HepG2 (cell line): ENCODE measurements around the gene ANK3. TPM values are rescaled to one million over a fixed set of nuclear protein-coding genes. Genes with fewer than 3 reads are reported as not detected.
A peak's percentile ranks its signal among the peaks of the same experiment; 100 is the strongest.

Source experiments
- ATAC-seq: fragments of 200-7000 bp; cut with Tn5 transposase; 3 replicates; pipeline ENCODE4 v1.9.1; 2020; ENCODE audit warnings: mild to moderate bottlenecking, moderate library complexity
- BruUV-seq: library from RNA; stranded (reverse); fragments of 400-500 nt; replicated peaks from 2 replicates; lab custom pipeline; 2021; lab: Mats Ljungman, UMichigan
- CTCF ChIA-PET: fragments of 300-600 bp; formaldehyde crosslinking; extraction: SDS; loops from one replicate; lab custom pipeline; 2021; ENCODE audit warnings: low total read pairs, inconsistent platforms, low intra/inter-chr PET ratio; lab: Yijun Ruan, JAX
- POLR2A ChIA-PET: fragments of 350-600 bp; sonication (Branson Sonifier 250); formaldehyde crosslinking; loops from one replicate; lab custom pipeline; 2020; ENCODE audit warnings: antibody characterized with exemption, inconsistent platforms; lab: Yijun Ruan, JAX
- DNase-seq: peaks from one replicate; pipeline ENCODE4 v3.0.0-alpha.2; 2015; ENCODE audit warnings: low spot score
- FAIRE-seq: peaks from 3 replicates; lab custom pipeline; 2011; peaks lifted over from hg19 to GRCh38; lab: Jason Lieb, UNC
- H2AFZ ChIP-seq: one replicate; pipeline ENCODE4 v1.6.1; 2011; ENCODE audit warnings: low read length, inconsistent platforms
- H3K27ac ChIP-seq: fragments of 300-600 bp; 3 replicates; pipeline ENCODE4 v1.8.0; 2011; ENCODE audit warnings: mixed run types, mild to moderate bottlenecking, mixed read lengths, low read length, inconsistent platforms; ENCODE audit not compliant: insufficient read depth; ENCODE audit errors: extremely low read length
- H3K27me3 ChIP-seq, 2 experiments: fragments of 200-600 bp in 1 of 2; 2 replicates in 1 of 2; 3 replicates in 1 of 2; pipeline versions ENCODE4 v1.6.0 to v1.8.0; 2011; ENCODE audit warnings: low read length in 2 of 2, mild to moderate bottlenecking in 2 of 2, moderate library complexity in 2 of 2, inconsistent platforms in 1 of 2; ENCODE audit not compliant: insufficient read depth in 2 of 2, control insufficient read depth in 1 of 2
- H3K36me3 ChIP-seq, 2 experiments: fragments of 200-600 bp in 1 of 2; replicated peaks in 1 of 2; 2 replicates in 1 of 2; 3 replicates in 1 of 2; pipeline versions ENCODE4 v1.5.1 to v1.8.0; 2011; ENCODE audit warnings: low read length in 2 of 2, inconsistent platforms in 1 of 2; ENCODE audit not compliant: insufficient read depth in 2 of 2, control insufficient read depth in 1 of 2
- H3K4me1 ChIP-seq: 2 replicates; pipeline ENCODE4 v1.5.1; 2012; ENCODE audit warnings: low read length, inconsistent platforms; ENCODE audit not compliant: insufficient read depth
- H3K4me2 ChIP-seq: 2 replicates; pipeline ENCODE4 v1.6.0; 2011; ENCODE audit warnings: low read depth, low read length, inconsistent platforms
- H3K4me3 ChIP-seq, 3 experiments: fragments of 200-600 bp in 1 of 3; sonication (generic), shearing (Covaris generic) in 1 of 3; replicated peaks in 1 of 3; 2 replicates each; pipeline ENCODE4 v1.5.1; 2011 to 2016; ENCODE audit warnings: low read length in 3 of 3, inconsistent platforms in 2 of 3, low read depth in 2 of 3, mild to moderate bottlenecking in 2 of 3, control low read depth in 1 of 3, mixed read lengths in 1 of 3; ENCODE audit not compliant: insufficient read depth in 1 of 3
- H3K79me2 ChIP-seq: one replicate; pipeline ENCODE4 v1.6.1; 2011; ENCODE audit warnings: low read length, inconsistent platforms; ENCODE audit not compliant: insufficient read depth
- H3K9ac ChIP-seq: 2 replicates; pipeline ENCODE4 v1.6.0; 2011; ENCODE audit warnings: mild to moderate bottlenecking, low read depth, low read length, inconsistent platforms; ENCODE audit not compliant: insufficient read depth
- H3K9me3 ChIP-seq: 2 replicates; pipeline ENCODE4 v1.5.1; 2012; ENCODE audit warnings: mild to moderate bottlenecking, low read length
- H4K20me1 ChIP-seq: 2 replicates; pipeline ENCODE4 v1.6.0; 2011; ENCODE audit warnings: inconsistent platforms, mild to moderate bottlenecking, low read length, moderate library complexity; ENCODE audit not compliant: insufficient read depth
- GLI4 ChIP-seq: sonication (generic); formaldehyde crosslinking; IDR thresholded peaks from 2 replicates; pipeline ENCODE4 v1.5.1; 2020; ENCODE audit warnings: missing genetic modification reagents, mild to moderate bottlenecking, moderate library complexity, borderline replicate concordance
- MAF1 ChIP-seq: sonication (generic); formaldehyde crosslinking; IDR thresholded peaks from 2 replicates; pipeline ENCODE4 v1.5.0; 2020; ENCODE audit warnings: missing genetic modification reagents, borderline replicate concordance
- MAFK ChIP-seq, 2 experiments: IDR thresholded peaks in 1 of 2; conservative IDR thresholded peaks in 1 of 2; 2 replicates each; pipeline ENCODE4 v1.6.1; 2011; ENCODE audit warnings: improper control_type of control experiment in 2 of 2, low read length in 2 of 2
- MATR3 ChIP-seq: sonication (generic); formaldehyde crosslinking; IDR thresholded peaks from 2 replicates; pipeline ENCODE4 v1.4.0; 2020; ENCODE audit warnings: missing genetic modification reagents
- NCOA2 ChIP-seq: sonication (generic); formaldehyde crosslinking; IDR thresholded peaks from 2 replicates; pipeline ENCODE4 v1.8.0; 2022; ENCODE audit warnings: inconsistent platforms
- SOX5 ChIP-seq: IDR thresholded peaks from 2 replicates; pipeline ENCODE4 v1.6.1; 2016; ENCODE audit warnings: borderline replicate concordance
- ZBTB21 ChIP-seq: sonication (generic); formaldehyde crosslinking; IDR thresholded peaks from 2 replicates; pipeline ENCODE4 v1.4.0; 2020; ENCODE audit warnings: missing genetic modification reagents
- ZNF354B ChIP-seq: sonication (generic); formaldehyde crosslinking; IDR thresholded peaks from 2 replicates; pipeline ENCODE4 v1.8.0; 2022; ENCODE audit warnings: mild to moderate bottlenecking, missing genetic modification reagents
- ZNF619 ChIP-seq: sonication (generic); formaldehyde crosslinking; IDR thresholded peaks from 2 replicates; pipeline ENCODE4 v1.4.0; 2020; ENCODE audit warnings: mild to moderate bottlenecking, missing genetic modification reagents
- WGBS: methylation state at CpG from one replicate; pipeline ENCODE4 v1.1.6; 2017; ENCODE audit warnings: low lambda C conversion rate; 5-methylcytosine and 5-hydroxymethylcytosine counted together
- in situ Hi-C: cut with HindIII; loops from 2 replicates; pipeline ENCODE4 v1.10.0; 2017; ENCODE audit warnings: low pct_unique_long_range_greater_than_20kb; ENCODE audit not compliant: extremely low pct_ligation_motif_present
- intact Hi-C: fragments of 100-400 bp; cut with micrococcal nuclease; formaldehyde crosslinking; loops from one replicate; pipeline ENCODE4 v1.10.0; 2022; ENCODE audit not compliant: unreplicated experiment
- polyA plus RNA-seq, 8 experiments: library from polyadenylated mRNA; depleted of rRNA in 3 of 8; stranded (reverse) in 7 of 8; unstranded in 1 of 8; fragments of >200 nt; fragmentation: Illumina TruSeq in 4 of 8; extraction: Trizol in 4 of 8; gene quantifications; 2 replicates each; pipeline versions ENCODE4 v1.2.1 to v1.2.3, GENCODE V29; 2011 to 2016; ENCODE audit warnings: low read depth in 4 of 8, missing spikeins in 1 of 8, mixed read lengths in 1 of 8; ENCODE audit not compliant: insufficient read depth in 1 of 8
- total RNA-seq, 5 experiments: library from RNA; depleted of rRNA; stranded (reverse); fragments of >200 nt; fragmentation: Illumina TruSeq; extraction: Trizol; gene quantifications; 2 replicates each; pipeline ENCODE4 v1.2.3, GENCODE V29; 2016; ENCODE audit warnings: low read depth in 1 of 5
- TF ChIP-seq, protein P1 (sequence below): sonication (generic); formaldehyde crosslinking; IDR thresholded peaks from 2 replicates; pipeline ENCODE4 v1.4.0; 2020; ENCODE audit warnings: missing genetic modification reagents
- TF ChIP-seq, protein P2 (sequence below): sonication (generic); formaldehyde crosslinking; IDR thresholded peaks from 2 replicates; pipeline ENCODE4 v1.5.0; 2020; ENCODE audit warnings: mild to moderate bottlenecking, missing genetic modification reagents

The ANK3 gene
- total and polyA plus RNA-seq, 2 of the 13 experiments (the other 11 are each of a cell fraction or from before 2014, with no cell fraction given): not detected

- Histone ChIP-seq H3K79me2 (no peaks in the 10 kb centered on the region), H3K4me1 (no peaks in the 10 kb centered on the region), H3K4me3 (no peak overlapping the region), H3K27ac (no peak overlapping the region), H2AFZ (no peak overlapping the region), H3K4me2 (no peak overlapping the region), H3K9me3 (no peaks in the 10 kb centered on the region), H3K27me3 (no peaks in the 10 kb centered on the region), H3K36me3 (no peaks in the 10 kb centered on the region), H4K20me1 (no peaks in the 10 kb centered on the region), H3K9ac (no peak overlapping the region)
- DNase-seq (no peak), ATAC-seq (no peak), FAIRE-seq (no peak)
- POLR2A ChIA-PET: no interaction called here
- intact Hi-C loops: no loop called here
- WGBS: 3% methylated on average over 2 of the region's 2 CpGs
- CTCF ChIA-PET: no interaction called here
- no peak for TF ChIP-seq GLI4 (CRISPR knock-in tag)
- peak in 1 of 2 experiments; percentile 33; a peak in 1 of 4 replicates for TF ChIP-seq MAFK (conservative IDR thresholded peaks at IDR 0.05 in 1 of 2, IDR thresholded peaks at IDR 0.05 in 1 of 2; ENCODE audit: low read length in 2 of 2)
- TF ChIP-seq ZNF619: no peak
- no TSS peak for BruUV-seq
- in situ Hi-C loops: no loop called here
These were observed 8.1 kb upstream of the ANK3 start for GRCh38 chr10:60397792-60398191.

- H3K9ac ChIP-seq: no peak overlapping the region
- no peaks in the 10 kb centered on the region for H3K9me3 ChIP-seq
- in situ Hi-C loops: no loop called here
- intact Hi-C loops: no loop called here
- ChIA-PET POLR2A (no interaction called here), CTCF (no interaction called here)
- H2AFZ ChIP-seq: no peak overlapping the region
- no TSS peak for BruUV-seq
- H3K36me3 ChIP-seq: no peaks in the 10 kb centered on the region
- WGBS: 63% methylated on average over 3 of the region's 3 CpGs
- no peaks in the 10 kb centered on the region for H4K20me1 ChIP-seq
- DNase-seq (no peak), ATAC-seq (no peak), FAIRE-seq (no peak)
- H3K4me1 ChIP-seq: no peaks in the 10 kb centered on the region
- no peaks in the 10 kb centered on the region for H3K79me2 ChIP-seq
- no peaks in the 10 kb centered on the region for H3K27me3 ChIP-seq
- no peak overlapping the region for H3K27ac ChIP-seq
- H3K4me2 ChIP-seq: no peak overlapping the region
- no peak overlapping the region for H3K4me3 ChIP-seq
- TF ChIP-seq, protein P1, sequence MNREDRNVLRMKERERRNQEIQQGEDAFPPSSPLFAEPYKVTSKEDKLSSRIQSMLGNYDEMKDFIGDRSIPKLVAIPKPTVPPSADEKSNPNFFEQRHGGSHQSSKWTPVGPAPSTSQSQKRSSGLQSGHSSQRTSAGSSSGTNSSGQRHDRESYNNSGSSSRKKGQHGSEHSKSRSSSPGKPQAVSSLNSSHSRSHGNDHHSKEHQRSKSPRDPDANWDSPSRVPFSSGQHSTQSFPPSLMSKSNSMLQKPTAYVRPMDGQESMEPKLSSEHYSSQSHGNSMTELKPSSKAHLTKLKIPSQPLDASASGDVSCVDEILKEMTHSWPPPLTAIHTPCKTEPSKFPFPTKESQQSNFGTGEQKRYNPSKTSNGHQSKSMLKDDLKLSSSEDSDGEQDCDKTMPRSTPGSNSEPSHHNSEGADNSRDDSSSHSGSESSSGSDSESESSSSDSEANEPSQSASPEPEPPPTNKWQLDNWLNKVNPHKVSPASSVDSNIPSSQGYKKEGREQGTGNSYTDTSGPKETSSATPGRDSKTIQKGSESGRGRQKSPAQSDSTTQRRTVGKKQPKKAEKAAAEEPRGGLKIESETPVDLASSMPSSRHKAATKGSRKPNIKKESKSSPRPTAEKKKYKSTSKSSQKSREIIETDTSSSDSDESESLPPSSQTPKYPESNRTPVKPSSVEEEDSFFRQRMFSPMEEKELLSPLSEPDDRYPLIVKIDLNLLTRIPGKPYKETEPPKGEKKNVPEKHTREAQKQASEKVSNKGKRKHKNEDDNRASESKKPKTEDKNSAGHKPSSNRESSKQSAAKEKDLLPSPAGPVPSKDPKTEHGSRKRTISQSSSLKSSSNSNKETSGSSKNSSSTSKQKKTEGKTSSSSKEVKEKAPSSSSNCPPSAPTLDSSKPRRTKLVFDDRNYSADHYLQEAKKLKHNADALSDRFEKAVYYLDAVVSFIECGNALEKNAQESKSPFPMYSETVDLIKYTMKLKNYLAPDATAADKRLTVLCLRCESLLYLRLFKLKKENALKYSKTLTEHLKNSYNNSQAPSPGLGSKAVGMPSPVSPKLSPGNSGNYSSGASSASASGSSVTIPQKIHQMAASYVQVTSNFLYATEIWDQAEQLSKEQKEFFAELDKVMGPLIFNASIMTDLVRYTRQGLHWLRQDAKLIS: no peak
- TF ChIP-seq ZBTB21 (CRISPR knock-in tag) (no peak), NCOA2 (CRISPR knock-in tag) (no peak), SOX5 (CRISPR knock-in tag) (no peak), ZNF354B (no peak), MAF1 (CRISPR knock-in tag) (no peak), MATR3 (CRISPR knock-in tag) (no peak)
- TF ChIP-seq, protein P2, sequence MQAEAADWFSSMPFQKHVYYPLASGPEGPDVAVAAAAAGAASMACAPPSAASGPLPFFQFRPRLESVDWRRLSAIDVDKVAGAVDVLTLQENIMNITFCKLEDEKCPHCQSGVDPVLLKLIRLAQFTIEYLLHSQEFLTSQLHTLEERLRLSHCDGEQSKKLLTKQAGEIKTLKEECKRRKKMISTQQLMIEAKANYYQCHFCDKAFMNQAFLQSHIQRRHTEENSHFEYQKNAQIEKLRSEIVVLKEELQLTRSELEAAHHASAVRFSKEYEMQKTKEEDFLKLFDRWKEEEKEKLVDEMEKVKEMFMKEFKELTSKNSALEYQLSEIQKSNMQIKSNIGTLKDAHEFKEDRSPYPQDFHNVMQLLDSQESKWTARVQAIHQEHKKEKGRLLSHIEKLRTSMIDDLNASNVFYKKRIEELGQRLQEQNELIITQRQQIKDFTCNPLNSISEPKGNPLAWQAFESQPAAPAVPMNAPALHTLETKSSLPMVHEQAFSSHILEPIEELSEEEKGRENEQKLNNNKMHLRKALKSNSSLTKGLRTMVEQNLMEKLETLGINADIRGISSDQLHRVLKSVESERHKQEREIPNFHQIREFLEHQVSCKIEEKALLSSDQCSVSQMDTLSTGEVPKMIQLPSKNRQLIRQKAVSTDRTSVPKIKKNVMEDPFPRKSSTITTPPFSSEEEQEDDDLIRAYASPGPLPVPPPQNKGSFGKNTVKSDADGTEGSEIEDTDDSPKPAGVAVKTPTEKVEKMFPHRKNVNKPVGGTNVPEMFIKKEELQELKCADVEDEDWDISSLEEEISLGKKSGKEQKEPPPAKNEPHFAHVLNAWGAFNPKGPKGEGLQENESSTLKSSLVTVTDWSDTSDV: no peak
These were observed 7.1 kb upstream of the ANK3 start for GRCh38 chr10:60396766-60397165.
